Body of pancreas (tissue), 4 donors: ENCODE measurements around the gene CCDC6. TPM values are rescaled to one million over a fixed set of nuclear protein-coding genes. Genes with fewer than 3 reads are reported as not detected.

Experiments used
- ATAC-seq: fragments of 150-250 bp; one replicate; pipeline ENCODE4 v1.9.1; 2016
- DNase-seq, 4 donors: peaks; one replicate each; pipeline ENCODE4 v3.0.0-alpha.2; 2019
- H3K27ac ChIP-seq, 4 donors: fragments of 200-600 bp; sonication (generic); 1 replicate in 3 of 4; 2 replicates in 1 of 4; pipeline versions ENCODE4 v1.5.1 to v1.6.1; 2016 to 2019; ENCODE audit warnings: mild to moderate bottlenecking in 1 of 4, mixed read lengths in 1 of 4, moderate library complexity in 1 of 4
- H3K27me3 ChIP-seq, 2 donors: fragments of 200-600 bp; sonication (generic); one replicate each; pipeline ENCODE4 v1.6.0; 2016; ENCODE audit warnings: mild to moderate bottlenecking in 1 of 2
- H3K36me3 ChIP-seq, 2 donors: fragments of 200-600 bp; sonication (generic); replicated peaks in 1 of 2; 2 replicates each; pipeline ENCODE4 v1.5.1; 2016; ENCODE audit warnings: low read depth in 2 of 2; ENCODE audit not compliant: insufficient read depth in 1 of 2
- H3K4me1 ChIP-seq: fragments of 200-600 bp; sonication (generic); one replicate; pipeline ENCODE4 v1.6.0; 2016
- H3K4me3 ChIP-seq, 2 donors: fragments of 200-600 bp; sonication (generic); 1 replicate in 1 of 2; 2 replicates in 1 of 2; pipeline ENCODE4 v1.5.1; 2016 to 2019
- H3K9me3 ChIP-seq, 3 donors: fragments of 200-600 bp; sonication (generic); 1 replicate in 2 of 3; 2 replicates in 1 of 3; pipeline ENCODE4 v1.5.1; 2016
- POLR2A ChIP-seq, 3 donors: fragments of 450-650 bp; IDR thresholded peaks; one replicate each; pipeline ENCODE4 v1.6.1; 2016; ENCODE audit warnings: antibody characterized with exemption in 3 of 3, mild to moderate bottlenecking in 2 of 3
- WGBS, 2 donors: methylation state at CpG; one replicate each; pipeline ENCODE4 v1.1.5; 2017; 5-methylcytosine and 5-hydroxymethylcytosine counted together
- intact Hi-C: fragments of 100-400 bp; cut with DNase I; formaldehyde crosslinking; loops from one replicate; pipeline ENCODE4 v1.15.1; 2023
- total RNA-seq, 2 donors: library from RNA; depleted of rRNA; stranded (reverse); fragments of >200 nt; gene quantifications; one replicate each; pipeline ENCODE4 v1.1.0, GENCODE V29; 2016
- TF ChIP-seq, protein P1 (sequence below), 7 experiments: fragments of 450-650 bp in 4 of 7; fragments of 200-600 bp in 3 of 7; sonication (generic) in 3 of 7; IDR thresholded peaks; one replicate each; pipeline ENCODE4 v1.5.1; 2016 to 2019; ENCODE audit warnings: antibody characterized with exemption in 7 of 7

The CCDC6 gene
- total RNA-seq, 2 donors from 2014 or later, result 26.7 to 35.8 TPM

- ATAC-seq, result peak; percentile 87
- Histone ChIP-seq H3K27ac (peak overlapping the region in 3 of 4 donors; percentile 6 to 58 (median 23)), H3K27me3 (no peaks in the 10 kb centered on the region), H3K4me1 (peaks cover 76% of the 10 kb centered on the region), H3K4me3 (no peak overlapping the region), H3K36me3 (no peaks in the 10 kb centered on the region), H3K9me3 (no peaks in the 10 kb centered on the region)
- peak; percentile 59 to 77 (median 71) for DNase-seq
- no peak for TF ChIP-seq POLR2A (IDR thresholded peaks at IDR 0.05)
- TF ChIP-seq, protein P1, sequence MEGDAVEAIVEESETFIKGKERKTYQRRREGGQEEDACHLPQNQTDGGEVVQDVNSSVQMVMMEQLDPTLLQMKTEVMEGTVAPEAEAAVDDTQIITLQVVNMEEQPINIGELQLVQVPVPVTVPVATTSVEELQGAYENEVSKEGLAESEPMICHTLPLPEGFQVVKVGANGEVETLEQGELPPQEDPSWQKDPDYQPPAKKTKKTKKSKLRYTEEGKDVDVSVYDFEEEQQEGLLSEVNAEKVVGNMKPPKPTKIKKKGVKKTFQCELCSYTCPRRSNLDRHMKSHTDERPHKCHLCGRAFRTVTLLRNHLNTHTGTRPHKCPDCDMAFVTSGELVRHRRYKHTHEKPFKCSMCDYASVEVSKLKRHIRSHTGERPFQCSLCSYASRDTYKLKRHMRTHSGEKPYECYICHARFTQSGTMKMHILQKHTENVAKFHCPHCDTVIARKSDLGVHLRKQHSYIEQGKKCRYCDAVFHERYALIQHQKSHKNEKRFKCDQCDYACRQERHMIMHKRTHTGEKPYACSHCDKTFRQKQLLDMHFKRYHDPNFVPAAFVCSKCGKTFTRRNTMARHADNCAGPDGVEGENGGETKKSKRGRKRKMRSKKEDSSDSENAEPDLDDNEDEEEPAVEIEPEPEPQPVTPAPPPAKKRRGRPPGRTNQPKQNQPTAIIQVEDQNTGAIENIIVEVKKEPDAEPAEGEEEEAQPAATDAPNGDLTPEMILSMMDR (IDR thresholded peaks at IDR 0.05), result no peak
- 27 to 34% methylated on average over 7 of the region's 7 CpGs for WGBS, 2 donors
- intact Hi-C loops, result no loop called here
Observed at GRCh38 chr10:59872892-59873463, 33.4 kb downstream of the CCDC6 start.

DNA sequence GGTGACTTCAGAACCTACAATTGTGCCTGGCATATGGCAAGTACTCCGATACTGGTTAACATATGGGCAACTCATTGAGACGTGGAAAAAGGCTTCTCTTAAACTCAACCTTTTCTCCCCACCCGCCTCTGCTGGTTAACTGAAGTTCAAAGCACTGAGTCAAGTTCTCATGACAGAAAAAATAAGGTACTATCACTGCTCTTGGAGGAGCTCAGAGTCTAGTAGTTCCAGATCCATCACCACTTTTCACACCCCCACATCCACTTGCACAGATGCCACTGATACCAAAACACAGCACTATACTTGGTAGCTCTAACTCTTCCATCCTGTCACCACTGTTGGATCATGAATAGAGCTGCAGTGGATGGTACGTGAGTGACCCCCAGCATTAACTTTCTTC, 36.2 kb downstream of the CCDC6 start:
- Histone ChIP-seq H3K36me3 (no peaks in the 10 kb centered on the region), H3K4me3 (no peak overlapping the region), H3K27ac (no peak overlapping the region), H3K4me1 (peaks cover 85% of the 10 kb centered on the region), H3K27me3 (no peaks in the 10 kb centered on the region), H3K9me3 (no peaks in the 10 kb centered on the region)
- DNase-seq (no peak), ATAC-seq (no peak)
- 94 to 96% methylated on average over 4 of the region's 4 CpGs for WGBS, 2 donors
- intact Hi-C loops, result no loop called here
- TF ChIP-seq POLR2A (IDR thresholded peaks at IDR 0.05), result no peak
- TF ChIP-seq, protein P1 (IDR thresholded peaks at IDR 0.05), result no peak

DNA sequence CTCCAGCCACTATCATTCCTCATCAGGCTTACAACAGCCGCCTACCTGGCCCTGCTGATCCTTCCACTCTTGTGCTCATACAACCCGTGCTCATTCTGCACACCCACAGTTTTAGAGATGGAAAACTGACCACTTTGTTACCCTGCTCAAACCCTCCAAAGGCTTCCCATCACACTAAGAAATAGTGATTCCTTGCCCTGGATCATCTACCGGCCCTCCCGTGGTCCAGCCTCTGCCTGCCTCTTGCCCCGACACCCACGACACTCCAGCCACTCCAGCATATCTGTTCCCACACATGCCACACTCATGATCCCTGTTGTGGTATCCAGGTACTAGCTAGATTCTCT, 36.8 kb downstream of the CCDC6 start:
- 93% methylated on average over 6 of the region's 6 CpGs for WGBS, 2 donors
- no peak for TF ChIP-seq POLR2A (IDR thresholded peaks at IDR 0.05)
- TF ChIP-seq, protein P1 (IDR thresholded peaks at IDR 0.05), result no peak
- H3K27ac ChIP-seq, result no peak overlapping the region
- H3K4me3 ChIP-seq, result no peak overlapping the region
- no peaks in the 10 kb centered on the region for H3K36me3 ChIP-seq
- no peaks in the 10 kb centered on the region for H3K27me3 ChIP-seq
- intact Hi-C loops, result no loop called here
- peaks cover 85% of the 10 kb centered on the region for H3K4me1 ChIP-seq
- no peaks in the 10 kb centered on the region for H3K9me3 ChIP-seq
- DNase-seq (no peak), ATAC-seq (no peak)

DNA sequence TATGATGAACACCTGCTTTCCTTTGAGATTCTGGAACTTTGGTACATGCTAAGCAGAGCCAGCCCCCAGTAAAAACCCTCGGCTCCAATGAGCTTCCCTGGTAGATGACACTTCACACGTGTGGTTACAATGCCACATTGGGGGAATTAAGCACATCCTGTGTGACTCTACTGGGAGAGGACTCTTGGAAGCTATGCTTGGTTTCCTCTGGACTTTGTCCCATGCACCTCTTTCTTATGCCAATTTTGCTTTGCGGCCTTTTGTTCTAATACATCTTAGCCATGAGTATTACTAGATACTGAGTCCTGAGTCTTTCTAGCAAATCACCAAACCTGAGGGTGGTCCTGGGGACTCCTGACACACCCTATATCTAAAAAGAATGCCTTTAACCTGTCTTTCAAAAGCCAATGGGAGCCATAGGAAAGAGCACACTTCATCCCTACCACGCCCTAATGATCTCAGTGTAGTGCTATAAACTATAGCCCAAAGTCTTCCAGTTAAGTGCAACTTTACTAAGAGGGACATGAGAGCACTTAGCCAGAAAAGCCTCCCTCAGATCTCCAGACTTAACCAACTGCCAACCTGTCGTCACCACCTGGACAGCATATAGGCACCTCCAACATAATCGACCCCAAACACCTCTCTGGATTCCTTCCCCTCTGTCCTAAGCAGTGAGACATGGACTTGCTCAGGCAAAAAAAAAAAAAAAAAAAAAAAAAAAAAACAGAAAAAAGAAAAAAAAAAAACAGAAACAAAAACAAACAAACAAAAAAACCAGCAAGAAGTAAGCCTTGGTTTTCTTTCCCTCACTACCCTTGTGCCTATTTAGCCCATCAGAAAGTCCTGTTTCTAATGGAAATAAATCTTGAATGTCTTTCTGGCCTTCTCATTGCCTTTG, 37.4 kb downstream of the CCDC6 start:
- Histone ChIP-seq H3K27me3 (no peaks in the 10 kb centered on the region), H3K9me3 (no peaks in the 10 kb centered on the region), H3K4me1 (peaks cover 85% of the 10 kb centered on the region), H3K4me3 (no peak overlapping the region), H3K36me3 (no peaks in the 10 kb centered on the region), H3K27ac (no peak overlapping the region)
- DNase-seq (no peak), ATAC-seq (no peak)
- WGBS, 2 donors, result 61 to 63% methylated on average over 6 of the region's 6 CpGs
- TF ChIP-seq, protein P1 (IDR thresholded peaks at IDR 0.05), result no peak
- TF ChIP-seq POLR2A (IDR thresholded peaks at IDR 0.05), result no peak
- intact Hi-C loops, result no loop called here
